SJCRH30 (cell line): ENCODE measurements around the gene TM9SF1. TPM values are rescaled to one million over a fixed set of nuclear protein-coding genes. Genes with fewer than 3 reads are reported as not detected.

ENCODE experiments used
- DNase-seq, 2 experiments: peaks; one replicate each; pipeline ENCODE4 v3.0.0-alpha.2; 2015 to 2020
- H3K27ac ChIP-seq: fragments of 250-450 bp; sonication (Bioruptor Pico); 2 replicates; pipeline ENCODE4 v1.5.1; 2020; ENCODE audit warnings: mild to moderate bottlenecking, moderate library complexity
- H3K27me3 ChIP-seq: fragments of 250-450 bp; sonication (Bioruptor Pico); 2 replicates; pipeline ENCODE4 v1.5.1; 2020; ENCODE audit warnings: mild to moderate bottlenecking, moderate library complexity
- H3K36me3 ChIP-seq: fragments of 250-450 bp; sonication (Bioruptor Pico); 2 replicates; pipeline ENCODE4 v1.5.1; 2020; ENCODE audit warnings: mild to moderate bottlenecking, moderate library complexity
- H3K4me1 ChIP-seq: fragments of 250-450 bp; sonication (Bioruptor Pico); 2 replicates; pipeline ENCODE4 v1.5.1; 2020; ENCODE audit warnings: mild to moderate bottlenecking, moderate library complexity
- H3K4me3 ChIP-seq: fragments of 250-450 bp; sonication (Bioruptor Pico); 2 replicates; pipeline ENCODE4 v1.5.1; 2020; ENCODE audit warnings: mild to moderate bottlenecking, moderate library complexity
- H3K9me3 ChIP-seq: fragments of 250-450 bp; sonication (Bioruptor Pico); replicated peaks from 2 replicates; pipeline ENCODE4 v1.5.1; 2020; ENCODE audit warnings: mild to moderate bottlenecking, moderate library complexity
- total RNA-seq: library from RNA; depleted of rRNA; stranded (reverse); fragments of >200 nt; shearing (Covaris generic); gene quantifications from 2 replicates; pipeline ENCODE4 v1.2.3, GENCODE V29; 2014

Gene TM9SF1
- total RNA-seq, 1 experiment from 2014 or later: 32.6 TPM

GRCh38 chr14:24181371-24182077 is 13.7 kb downstream of the TM9SF1 start:
- no peaks in the 10 kb centered on the region for H3K4me1 ChIP-seq
- no peaks in the 10 kb centered on the region for H3K9me3 ChIP-seq
- no peak overlapping the region for H3K4me3 ChIP-seq
- H3K27ac ChIP-seq: no peak overlapping the region
- no peaks in the 10 kb centered on the region for H3K27me3 ChIP-seq
- peaks cover 52% of the 10 kb centered on the region for H3K36me3 ChIP-seq
- DNase-seq: no peak

- no peak for DNase-seq
- no peaks in the 10 kb centered on the region for H3K9me3 ChIP-seq
- H3K4me1 ChIP-seq: no peaks in the 10 kb centered on the region
- H3K36me3 ChIP-seq: peaks cover 44% of the 10 kb centered on the region
- no peak overlapping the region for H3K4me3 ChIP-seq
- H3K27me3 ChIP-seq: no peaks in the 10 kb centered on the region
- H3K27ac ChIP-seq: no peak overlapping the region
Measured at GRCh38 chr14:24179961-24180796, 15.1 kb downstream of the TM9SF1 start.

GRCh38 chr14:24179294-24179960 is 15.8 kb downstream of the TM9SF1 start:
- Histone ChIP-seq H3K4me1 (no peaks in the 10 kb centered on the region), H3K4me3 (no peak overlapping the region), H3K36me3 (peaks cover 36% of the 10 kb centered on the region), H3K27ac (no peak overlapping the region), H3K9me3 (no peaks in the 10 kb centered on the region), H3K27me3 (no peaks in the 10 kb centered on the region)
- DNase-seq: no peak

GRCh38 chr14:24178399-24179178 is 16.7 kb downstream of the TM9SF1 start:
- Histone ChIP-seq H3K4me1 (no peaks in the 10 kb centered on the region), H3K4me3 (no peak overlapping the region), H3K36me3 (peaks cover 31% of the 10 kb centered on the region), H3K9me3 (no peaks in the 10 kb centered on the region), H3K27ac (no peak overlapping the region), H3K27me3 (no peaks in the 10 kb centered on the region)
- DNase-seq: no peak

- Histone ChIP-seq H3K27ac (no peak overlapping the region), H3K36me3 (peaks cover 24% of the 10 kb centered on the region), H3K4me3 (no peak overlapping the region)
Measured at GRCh38 chr14:24177891-24178290, 17.4 kb downstream of the TM9SF1 start.

GRCh38 chr14:24177041-24177825 is 18.0 kb downstream of the TM9SF1 start:
- no peak overlapping the region for H3K4me3 ChIP-seq
- no peaks in the 10 kb centered on the region for H3K4me1 ChIP-seq
- no peaks in the 10 kb centered on the region for H3K9me3 ChIP-seq
- H3K27me3 ChIP-seq: no peaks in the 10 kb centered on the region
- peaks cover 23% of the 10 kb centered on the region for H3K36me3 ChIP-seq
- no peak for DNase-seq
- H3K27ac ChIP-seq: no peak overlapping the region

More at GRCh38 chr14:24177891-24178290, 17.4 kb downstream of the TM9SF1 start:
- no peaks in the 10 kb centered on the region for H3K4me1 ChIP-seq
- no peaks in the 10 kb centered on the region for H3K9me3 ChIP-seq
- no peak for DNase-seq
- no peaks in the 10 kb centered on the region for H3K27me3 ChIP-seq

GRCh38 chr14:24176599-24176998 is 18.6 kb downstream of the TM9SF1 start:
- DNase-seq: no peak
- H3K36me3 ChIP-seq: peaks cover 23% of the 10 kb centered on the region
- H3K27me3 ChIP-seq: no peaks in the 10 kb centered on the region
- no peak overlapping the region for H3K4me3 ChIP-seq
- no peak overlapping the region for H3K27ac ChIP-seq
- no peaks in the 10 kb centered on the region for H3K4me1 ChIP-seq
- no peaks in the 10 kb centered on the region for H3K9me3 ChIP-seq

GRCh38 chr14:24172871-24173281 is 22.4 kb downstream of the TM9SF1 start:
- no peak overlapping the region for H3K27ac ChIP-seq
- no peaks in the 10 kb centered on the region for H3K4me1 ChIP-seq
- no peaks in the 10 kb centered on the region for H3K9me3 ChIP-seq
- no peaks in the 10 kb centered on the region; the same call in 1 of the 2 replicates for H3K36me3 ChIP-seq
- no peaks in the 10 kb centered on the region for H3K27me3 ChIP-seq
- H3K4me3 ChIP-seq: no peak overlapping the region
- no peak for DNase-seq

- H3K4me3 ChIP-seq: no peak overlapping the region
- no peaks in the 10 kb centered on the region for H3K9me3 ChIP-seq
- no peaks in the 10 kb centered on the region for H3K4me1 ChIP-seq
- no peaks in the 10 kb centered on the region for H3K27me3 ChIP-seq
- H3K27ac ChIP-seq: no peak overlapping the region
- no peak for DNase-seq
- H3K36me3 ChIP-seq: no peaks in the 10 kb centered on the region; the same call in 1 of the 2 replicates
Measured at GRCh38 chr14:24172261-24172860, 22.9 kb downstream of the TM9SF1 start.

- H3K4me1 ChIP-seq: no peaks in the 10 kb centered on the region
- no peaks in the 10 kb centered on the region for H3K27me3 ChIP-seq
- no peak for DNase-seq
- no peaks in the 10 kb centered on the region for H3K36me3 ChIP-seq
- no peaks in the 10 kb centered on the region for H3K9me3 ChIP-seq
- no peak within 1 kb of the TSS for H3K27ac ChIP-seq
- H3K4me3 ChIP-seq: no peak within 1 kb of the TSS
Measured at GRCh38 chr14:24171422-24172260, 23.6 kb downstream of the TM9SF1 start, which contains the start of gene REC8. REC8 (plus strand) TSS chr14:24172080; CDS start chr14:24172553, 473 bp downstream.

- H3K9me3 ChIP-seq: no peaks in the 10 kb centered on the region
- peaks cover 2% of the 10 kb centered on the region; the same call in 1 of the 2 replicates for H3K36me3 ChIP-seq
Measured at GRCh38 chr14:24167469-24168114, 27.6 kb downstream of the TM9SF1 start.

GRCh38 chr14:24165785-24166184 is 29.5 kb downstream of the TM9SF1 start:
- Histone ChIP-seq H3K4me1 (peaks cover 8% of the 10 kb centered on the region), H3K36me3 (peaks cover 2% of the 10 kb centered on the region; the same call in 1 of the 2 replicates), H3K4me3 (no peak overlapping the region), H3K9me3 (no peaks in the 10 kb centered on the region), H3K27me3 (no peaks in the 10 kb centered on the region), H3K27ac (no peak overlapping the region)
- no peak for DNase-seq

More at GRCh38 chr14:24167469-24168114, 27.6 kb downstream of the TM9SF1 start:
- no peak for DNase-seq
- Histone ChIP-seq H3K27ac (no peak overlapping the region), H3K4me1 (no peaks in the 10 kb centered on the region), H3K27me3 (no peaks in the 10 kb centered on the region), H3K4me3 (no peak overlapping the region)
